Transverse colon (tissue), 4 donors: Measurements from ENCODE around the gene TMPRSS2. TPM values are rescaled to one million over a fixed set of nuclear protein-coding genes. Genes with fewer than 3 reads are reported as not detected.

ENCODE experiments used
- DNase-seq: peaks from one replicate; pipeline ENCODE4 v3.0.0-alpha.2; 2019
- H3K27ac ChIP-seq, 4 donors: fragments of 200-600 bp; sonication (generic); 2 replicates each; pipeline ENCODE4 v1.5.1; 2016 to 2018; ENCODE audit warnings: inconsistent platforms in 4 of 4
- H3K27me3 ChIP-seq: fragments of 200-600 bp; sonication (generic); 2 replicates; pipeline ENCODE4 v1.5.1; 2017; ENCODE audit warnings: inconsistent platforms
- H3K36me3 ChIP-seq, 4 donors: fragments of 200-600 bp; sonication (generic); 2 replicates each; pipeline ENCODE4 v1.5.1; 2017 to 2019; ENCODE audit warnings: inconsistent platforms in 4 of 4
- H3K4me1 ChIP-seq, 4 donors: fragments of 200-600 bp; sonication (generic); 2 replicates each; pipeline ENCODE4 v1.5.1; 2017 to 2020; ENCODE audit warnings: inconsistent platforms in 4 of 4
- H3K4me3 ChIP-seq, 4 donors: fragments of 200-600 bp; sonication (generic); 1 replicate in 1 of 4; 2 replicates in 3 of 4; pipeline versions ENCODE4 v1.5.1 to v1.6.1; 2017 to 2019; ENCODE audit warnings: inconsistent platforms in 4 of 4
- H3K9me3 ChIP-seq, 2 donors: fragments of 200-600 bp; sonication (generic); 2 replicates each; pipeline ENCODE4 v1.5.1; 2017 to 2019; ENCODE audit warnings: inconsistent platforms in 2 of 2
- EP300 ChIP-seq: sonication (generic); formaldehyde crosslinking; IDR thresholded peaks from one replicate; pipeline ENCODE4 v1.6.1; 2017; ENCODE audit warnings: antibody characterized with exemption, low read depth
- POLR2A ChIP-seq: fragments of 450-650 bp; IDR thresholded peaks from one replicate; pipeline ENCODE4 v1.6.1; 2016; ENCODE audit warnings: antibody characterized with exemption, mild to moderate bottlenecking, moderate library complexity
- POLR2AphosphoS5 ChIP-seq, 3 donors: sonication (generic); formaldehyde crosslinking; IDR thresholded peaks; one replicate each; pipeline ENCODE4 v1.6.1; 2016; ENCODE audit warnings: antibody characterized with exemption in 3 of 3
- WGBS, 2 donors: methylation state at CpG; one replicate each; pipeline ENCODE4 v1.1.5; 2018; ENCODE audit warnings: low coverage in 1 of 2; 5-methylcytosine and 5-hydroxymethylcytosine counted together
- in situ Hi-C, 4 donors: fragments of 200-750 bp; cut with MboI; loops; one replicate each; pipeline versions ENCODE4 v1.15.0 to v1.15.1; 2017; ENCODE audit warnings: low sequenced_read_pairs in 3 of 4, low pct_ligation_motif_present in 1 of 4, low pct_unique_long_range_greater_than_20kb in 1 of 4
- intact Hi-C: fragments of 100-400 bp; cut with DNase I; formaldehyde crosslinking; loops from one replicate; pipeline ENCODE4 v1.15.1; 2023; ENCODE audit warnings: low total_unique reads
- total RNA-seq, 4 donors: library from RNA; depleted of rRNA; stranded (reverse); fragments of >200 nt; gene quantifications; one replicate each; pipeline ENCODE4 v1.1.0, GENCODE V29; 2016
- TF ChIP-seq, protein P1 (sequence below), 5 experiments: fragments of 200-600 bp in 3 of 5; fragments of 450-650 bp in 2 of 5; sonication (generic) in 3 of 5; IDR thresholded peaks; 1 replicate in 2 of 5; 2 replicates in 3 of 5; pipeline ENCODE4 v1.5.1; 2016 to 2017; ENCODE audit warnings: antibody characterized with exemption in 5 of 5, inconsistent platforms in 3 of 5, mild to moderate bottlenecking in 2 of 5, moderate library complexity in 1 of 5

Gene TMPRSS2
- total RNA-seq, 4 donors from 2014 or later, result 65.3 to 557 (median 485) TPM

- Histone ChIP-seq H3K4me3 (no peak overlapping the region), H3K27me3 (no peaks in the 10 kb centered on the region), H3K36me3 (peaks cover 0 to 7% (median 3%) of the 10 kb centered on the region in 4 donors), H3K9me3 (no peaks in the 10 kb centered on the region), H3K4me1 (peaks cover 2 to 30% (median 19%) of the 10 kb centered on the region in 4 donors), H3K27ac (no peak overlapping the region)
- TF ChIP-seq POLR2AphosphoS5 (IDR thresholded peaks at IDR 0.05), result peak in 1 of 3 donors; percentile 35
- TF ChIP-seq EP300, result no peak
- in situ Hi-C loops, result no loop called here
- no peak for DNase-seq
- 80 to 86% methylated on average over 6 of the region's 6 CpGs for WGBS, 2 donors
- intact Hi-C loops, result no loop called here
Observed at GRCh38 chr21:41482980-41483379, 25.0 kb downstream of the TMPRSS2 start.

DNA sequence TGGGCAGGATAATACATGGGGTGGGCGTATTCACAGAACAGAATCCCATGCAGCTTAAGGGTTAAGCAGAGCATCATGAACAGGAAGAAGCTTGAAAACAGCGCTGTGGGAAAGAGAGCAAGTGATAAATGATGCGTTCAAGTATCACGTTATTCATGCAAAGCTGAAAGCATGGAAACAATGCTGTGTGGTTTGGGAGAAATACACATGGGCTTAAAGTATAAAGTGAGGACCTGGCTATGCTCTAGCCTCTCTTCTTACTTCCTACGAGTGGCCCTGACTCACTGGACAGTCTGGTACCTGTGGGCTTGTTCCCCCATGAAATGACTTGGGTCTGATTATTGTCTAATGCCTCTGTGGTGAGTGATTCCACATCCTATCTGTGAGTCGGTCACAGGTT is 25.7 kb downstream of the TMPRSS2 start:
- WGBS, 2 donors, result 33 to 37% methylated on average over 4 to 6 of the region's 6 CpGs
- TF ChIP-seq EP300 (no peak), POLR2AphosphoS5 (IDR thresholded peaks at IDR 0.05) (no peak), POLR2A (no peak)
- TF ChIP-seq, protein P1, sequence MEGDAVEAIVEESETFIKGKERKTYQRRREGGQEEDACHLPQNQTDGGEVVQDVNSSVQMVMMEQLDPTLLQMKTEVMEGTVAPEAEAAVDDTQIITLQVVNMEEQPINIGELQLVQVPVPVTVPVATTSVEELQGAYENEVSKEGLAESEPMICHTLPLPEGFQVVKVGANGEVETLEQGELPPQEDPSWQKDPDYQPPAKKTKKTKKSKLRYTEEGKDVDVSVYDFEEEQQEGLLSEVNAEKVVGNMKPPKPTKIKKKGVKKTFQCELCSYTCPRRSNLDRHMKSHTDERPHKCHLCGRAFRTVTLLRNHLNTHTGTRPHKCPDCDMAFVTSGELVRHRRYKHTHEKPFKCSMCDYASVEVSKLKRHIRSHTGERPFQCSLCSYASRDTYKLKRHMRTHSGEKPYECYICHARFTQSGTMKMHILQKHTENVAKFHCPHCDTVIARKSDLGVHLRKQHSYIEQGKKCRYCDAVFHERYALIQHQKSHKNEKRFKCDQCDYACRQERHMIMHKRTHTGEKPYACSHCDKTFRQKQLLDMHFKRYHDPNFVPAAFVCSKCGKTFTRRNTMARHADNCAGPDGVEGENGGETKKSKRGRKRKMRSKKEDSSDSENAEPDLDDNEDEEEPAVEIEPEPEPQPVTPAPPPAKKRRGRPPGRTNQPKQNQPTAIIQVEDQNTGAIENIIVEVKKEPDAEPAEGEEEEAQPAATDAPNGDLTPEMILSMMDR (IDR thresholded peaks at IDR 0.05), result no peak
- Histone ChIP-seq H3K4me3 (no peak overlapping the region), H3K27ac (no peak overlapping the region), H3K36me3 (peaks cover 0 to 7% (median 3%) of the 10 kb centered on the region in 4 donors), H3K4me1 (peaks cover 6 to 33% (median 23%) of the 10 kb centered on the region in 4 donors), H3K9me3 (no peaks in the 10 kb centered on the region), H3K27me3 (no peaks in the 10 kb centered on the region)
- in situ Hi-C loops, result no loop called here
- intact Hi-C loops, result no loop called here
- no peak for DNase-seq

DNA sequence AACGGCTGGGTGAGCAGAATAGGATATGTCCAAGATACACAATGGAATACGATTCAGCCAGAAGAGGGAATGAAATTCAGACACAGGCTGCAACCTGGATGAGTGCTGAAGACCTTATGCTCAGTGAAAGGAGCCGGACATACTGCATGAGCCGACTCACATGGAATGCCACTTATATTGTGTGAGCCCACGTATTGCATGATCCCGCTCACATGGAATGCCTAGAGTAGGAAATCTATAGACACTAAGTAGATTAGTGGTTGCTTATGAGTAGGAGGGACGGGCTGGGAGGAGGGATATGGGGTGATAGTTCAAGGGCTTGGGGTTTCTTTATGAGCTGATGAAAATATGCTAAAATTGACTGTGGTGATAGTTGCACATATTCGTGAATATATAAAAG is 26.8 kb downstream of the TMPRSS2 start:
- in situ Hi-C loops, result no loop called here
- peaks cover 0 to 5% (median 0%) of the 10 kb centered on the region in 4 donors for H3K36me3 ChIP-seq
- H3K27me3 ChIP-seq, result no peaks in the 10 kb centered on the region
- no peak for DNase-seq
- H3K4me1 ChIP-seq, result peaks cover 6 to 33% (median 23%) of the 10 kb centered on the region in 4 donors
- 73 to 86% methylated on average over 4 to 8 of the region's 8 CpGs for WGBS, 2 donors
- peak in 1 of 3 donors; percentile 6 for TF ChIP-seq POLR2AphosphoS5 (IDR thresholded peaks at IDR 0.05)
- no peak for TF ChIP-seq POLR2A
- no peak overlapping the region for H3K27ac ChIP-seq
- intact Hi-C loops, result no loop called here
- H3K9me3 ChIP-seq, result no peaks in the 10 kb centered on the region
- H3K4me3 ChIP-seq, result no peak overlapping the region

GRCh38 chr21:41480086-41480690 is 27.8 kb downstream of the TMPRSS2 start:
- no peak for TF ChIP-seq POLR2A
- TF ChIP-seq, protein P1 (IDR thresholded peaks at IDR 0.05), result peak in 1 of 5 experiments; percentile 9
- peak in 2 of 3 donors; percentile 39 to 46 for TF ChIP-seq POLR2AphosphoS5 (IDR thresholded peaks at IDR 0.05)
- no peak for TF ChIP-seq EP300
- no peak overlapping the region for H3K4me3 ChIP-seq
- intact Hi-C loops (no loop called here), in situ Hi-C loops (no loop called here)
- peaks cover 0 to 5% (median 0%) of the 10 kb centered on the region in 4 donors for H3K36me3 ChIP-seq
- peak overlapping the region in 2 of 4 donors; percentile 24 to 67 for H3K27ac ChIP-seq
- H3K4me1 ChIP-seq, result peaks cover 6 to 33% (median 23%) of the 10 kb centered on the region in 4 donors
- 83 to 85% methylated on average over 7 to 16 of the region's 17 CpGs for WGBS, 2 donors
- DNase-seq, result peak; percentile 67
- no peaks in the 10 kb centered on the region for H3K9me3 ChIP-seq
- no peaks in the 10 kb centered on the region for H3K27me3 ChIP-seq

DNA sequence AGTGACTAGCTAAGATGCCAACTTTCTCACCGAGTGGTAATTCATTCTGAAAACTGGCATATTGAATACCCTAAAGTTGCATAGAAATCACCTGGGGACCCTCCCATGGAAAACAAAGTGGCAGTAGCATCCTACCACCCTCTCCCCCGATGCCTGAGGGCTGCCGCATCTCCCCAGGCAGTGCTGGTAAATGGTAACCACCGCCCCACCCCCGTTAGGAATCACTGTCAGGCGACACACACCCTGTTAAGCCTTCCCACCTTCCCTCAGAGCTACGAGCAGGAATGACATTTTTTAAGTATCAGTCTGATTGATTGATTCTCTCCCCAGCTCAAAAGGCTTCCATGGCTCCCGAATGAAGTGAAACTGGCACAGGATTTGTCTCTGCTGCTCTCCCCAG is 28.3 kb downstream of the TMPRSS2 start:
- TF ChIP-seq POLR2A, result no peak
- TF ChIP-seq, protein P1 (IDR thresholded peaks at IDR 0.05), result no peak
- no peak for TF ChIP-seq POLR2AphosphoS5 (IDR thresholded peaks at IDR 0.05)
- no peak for TF ChIP-seq EP300
- Histone ChIP-seq H3K4me3 (no peak overlapping the region), H3K4me1 (peaks cover 6 to 33% (median 23%) of the 10 kb centered on the region in 4 donors), H3K27ac (peak overlapping the region in 2 of 4 donors; percentile 24 to 67), H3K27me3 (no peaks in the 10 kb centered on the region), H3K9me3 (no peaks in the 10 kb centered on the region), H3K36me3 (peaks cover 0 to 5% (median 0%) of the 10 kb centered on the region in 4 donors)
- DNase-seq, result no peak
- 69% methylated on average over 8 of the region's 8 CpGs; no CpG with 5 or more reads in 1 of the 2 donors for WGBS, 2 donors
- intact Hi-C loops (no loop called here), in situ Hi-C loops (no loop called here)
